Small intestine (tissue), 7 donors: ENCODE measurements around the gene CDH13. TPM values are rescaled to one million over a fixed set of nuclear protein-coding genes. Genes with fewer than 3 reads are reported as not detected.

Source experiments
- DNase-seq, 2 donors: peaks; one replicate each; pipeline versions ENCODE4 v3.0.0 to v3.0.0-alpha.2; 2013
- FAIRE-seq: peaks from 2 replicates; lab custom pipeline; 2012; peaks lifted over from hg19 to GRCh38; lab: Jason Lieb, UNC
- H3K27ac ChIP-seq, 3 donors: one replicate each; pipeline ENCODE4 v1.5.1; 2013; ENCODE audit warnings: low read length in 2 of 3, mild to moderate bottlenecking in 2 of 3, control low read depth in 1 of 3, inconsistent platforms in 1 of 3, low read depth in 1 of 3, moderate library complexity in 1 of 3
- H3K27me3 ChIP-seq, 3 donors: one replicate each; pipeline ENCODE4 v1.6.1; 2013; ENCODE audit warnings: low read length in 3 of 3, inconsistent platforms in 1 of 3; ENCODE audit not compliant: control insufficient read depth in 3 of 3, insufficient read depth in 3 of 3
- H3K36me3 ChIP-seq, 3 donors: one replicate each; pipeline ENCODE4 v1.6.1; 2013; ENCODE audit warnings: low read length in 3 of 3, inconsistent platforms in 1 of 3, low read depth in 1 of 3, mild to moderate bottlenecking in 1 of 3, moderate library complexity in 1 of 3; ENCODE audit not compliant: control insufficient read depth in 3 of 3, insufficient read depth in 2 of 3
- H3K4me1 ChIP-seq, 3 donors: one replicate each; pipeline ENCODE4 v1.6.1; 2013; ENCODE audit warnings: low read length in 2 of 3, inconsistent platforms in 1 of 3, low read depth in 1 of 3, mild to moderate bottlenecking in 1 of 3, moderate library complexity in 1 of 3; ENCODE audit not compliant: control insufficient read depth in 3 of 3, insufficient read depth in 2 of 3
- H3K4me3 ChIP-seq, 3 donors: one replicate each; pipeline ENCODE4 v1.5.1; 2013; ENCODE audit warnings: low read length in 3 of 3, control low read depth in 1 of 3, inconsistent platforms in 1 of 3, low read depth in 1 of 3, mild to moderate bottlenecking in 1 of 3, moderate library complexity in 1 of 3
- H3K9me3 ChIP-seq, 2 donors: one replicate each; pipeline ENCODE4 v1.6.1; 2013; ENCODE audit warnings: low read depth in 1 of 2, low read length in 1 of 2; ENCODE audit not compliant: control insufficient read depth in 2 of 2, insufficient read depth in 1 of 2
- WGBS, 3 donors: extraction: QIAGEN DNeasy Blood & Tissue Kit; methylation state at CpG; one replicate each; pipeline ENCODE4 v1.1.7; 2013; 5-methylcytosine and 5-hydroxymethylcytosine counted together
- polyA plus RNA-seq, 4 donors: library from polyadenylated mRNA; stranded (reverse) in 3 of 4; unstranded in 1 of 4; fragments of 200-250 nt in 3 of 4; fragments of 120-200 nt in 1 of 4; gene quantifications; one replicate each; pipeline versions ENCODE4 v1.2.1 to v1.2.3, GENCODE V29; 2013
- donor health status: healthy with polysubstance abuse.
- donor health status: control.
- donor health status: control.
- donor health status: Bipolar disorder and iron deficiency.
- donor health status: healthy.

Gene CDH13
- polyA plus RNA-seq, 4 donors, result 0.27 to 15.0 (median 2.9) TPM; not detected in 1

GRCh38 chr16:82736224-82736623 is 109.5 kb downstream of the CDH13 start:
- H3K27ac ChIP-seq, result no peak overlapping the region

GRCh38 chr16:82738699-82739098 is 111.9 kb downstream of the CDH13 start:
- FAIRE-seq (no peak), DNase-seq (peak in 1 of 2 donors; percentile 17)
- Histone ChIP-seq H3K4me1 (no peaks in the 10 kb centered on the region), H3K4me3 (no peak overlapping the region), H3K9me3 (peaks cover 0 to 3% of the 10 kb centered on the region in 2 donors), H3K27me3 (no peaks in the 10 kb centered on the region), H3K27ac (no peak overlapping the region), H3K36me3 (no peaks in the 10 kb centered on the region)
- WGBS, 3 donors, result 43 to 73% (median 57%) methylated on average over 3 of the region's 3 CpGs

More at GRCh38 chr16:82736224-82736623, 109.5 kb downstream of the CDH13 start:
- no peak for FAIRE-seq
- 69 to 88% (median 73%) methylated on average over 2 of the region's 2 CpGs for WGBS, 3 donors
- no peak overlapping the region for H3K4me3 ChIP-seq
- H3K9me3 ChIP-seq, result peaks cover 0 to 3% of the 10 kb centered on the region in 2 donors
- no peaks in the 10 kb centered on the region for H3K36me3 ChIP-seq
- DNase-seq, result no peak
- H3K4me1 ChIP-seq, result no peaks in the 10 kb centered on the region
- H3K27me3 ChIP-seq, result no peaks in the 10 kb centered on the region

GRCh38 chr16:82741073-82741615 is 114.4 kb downstream of the CDH13 start:
- H3K9me3 ChIP-seq, result peaks cover 0 to 3% of the 10 kb centered on the region in 2 donors
- WGBS, 3 donors, result 18 to 55% (median 37%) methylated on average over 5 of the region's 5 CpGs
- no peak overlapping the region for H3K27ac ChIP-seq
- peaks cover 0 to 5% (median 0%) of the 10 kb centered on the region in 3 donors for H3K4me1 ChIP-seq
- H3K27me3 ChIP-seq, result no peaks in the 10 kb centered on the region
- FAIRE-seq (no peak), DNase-seq (no peak)
- H3K36me3 ChIP-seq, result no peaks in the 10 kb centered on the region
- no peak overlapping the region for H3K4me3 ChIP-seq

DNA sequence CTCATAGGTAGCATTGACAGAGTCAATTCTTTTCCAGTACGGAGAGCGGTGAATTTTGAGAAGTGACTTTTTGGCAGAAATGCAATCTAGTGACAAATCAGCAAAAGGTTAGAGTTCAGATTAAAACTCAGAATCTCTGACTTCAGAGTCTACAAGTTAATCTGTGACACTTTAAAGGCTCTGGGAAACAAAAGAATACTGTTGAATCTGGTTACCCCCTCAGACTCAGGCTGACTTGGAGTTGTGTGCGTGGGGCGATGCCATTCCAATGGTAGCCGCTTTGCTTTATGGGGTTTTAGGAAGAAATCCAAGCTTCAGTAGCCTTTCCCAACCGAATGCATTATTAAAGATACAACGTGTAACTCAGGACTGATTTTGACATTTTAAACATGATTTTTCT is 118.2 kb downstream of the CDH13 start:
- WGBS, 3 donors, result 88 to 93% (median 93%) methylated on average over 7 of the region's 7 CpGs
- Histone ChIP-seq H3K4me3 (no peak overlapping the region), H3K27me3 (no peaks in the 10 kb centered on the region), H3K36me3 (no peaks in the 10 kb centered on the region), H3K4me1 (peaks cover 0 to 5% (median 0%) of the 10 kb centered on the region in 3 donors), H3K27ac (no peak overlapping the region), H3K9me3 (peaks cover 0 to 3% of the 10 kb centered on the region in 2 donors)
- no peak for DNase-seq
- FAIRE-seq, result no peak

GRCh38 chr16:82748026-82748425 is 121.3 kb downstream of the CDH13 start:
- Histone ChIP-seq H3K36me3 (no peaks in the 10 kb centered on the region), H3K9me3 (no peaks in the 10 kb centered on the region), H3K27me3 (no peaks in the 10 kb centered on the region), H3K4me1 (peaks cover 0 to 5% (median 0%) of the 10 kb centered on the region in 3 donors), H3K27ac (no peak overlapping the region), H3K4me3 (no peak overlapping the region)
- FAIRE-seq (no peak), DNase-seq (peak in 1 of 2 donors; percentile 19)
- 40 to 47% (median 46%) methylated on average over 5 of the region's 5 CpGs for WGBS, 3 donors

GRCh38 chr16:82750068-82750467 is 123.3 kb downstream of the CDH13 start:
- Histone ChIP-seq H3K27me3 (no peaks in the 10 kb centered on the region), H3K4me3 (no peak overlapping the region), H3K27ac (no peak overlapping the region), H3K9me3 (no peaks in the 10 kb centered on the region), H3K4me1 (no peaks in the 10 kb centered on the region), H3K36me3 (no peaks in the 10 kb centered on the region)
- 46 to 77% (median 55%) methylated on average over 3 of the region's 3 CpGs for WGBS, 3 donors
- FAIRE-seq, result no peak
- no peak for DNase-seq

GRCh38 chr16:82751020-82751419 is 124.3 kb downstream of the CDH13 start:
- DNase-seq (no peak), FAIRE-seq (no peak)
- Histone ChIP-seq H3K4me3 (no peak overlapping the region), H3K36me3 (no peaks in the 10 kb centered on the region), H3K4me1 (no peaks in the 10 kb centered on the region), H3K27ac (no peak overlapping the region), H3K27me3 (no peaks in the 10 kb centered on the region), H3K9me3 (no peaks in the 10 kb centered on the region)
- WGBS, 3 donors, result 90 to 98% (median 91%) methylated on average over 2 of the region's 2 CpGs

- no peak for FAIRE-seq
- Histone ChIP-seq H3K4me3 (no peak overlapping the region), H3K36me3 (no peaks in the 10 kb centered on the region), H3K27me3 (no peaks in the 10 kb centered on the region), H3K27ac (no peak overlapping the region), H3K9me3 (no peaks in the 10 kb centered on the region), H3K4me1 (no peaks in the 10 kb centered on the region)
- 93 to 98% (median 95%) methylated on average over 5 of the region's 5 CpGs for WGBS, 3 donors
- DNase-seq, result no peak
Measured at GRCh38 chr16:82752172-82752571, 125.4 kb downstream of the CDH13 start.

DNA sequence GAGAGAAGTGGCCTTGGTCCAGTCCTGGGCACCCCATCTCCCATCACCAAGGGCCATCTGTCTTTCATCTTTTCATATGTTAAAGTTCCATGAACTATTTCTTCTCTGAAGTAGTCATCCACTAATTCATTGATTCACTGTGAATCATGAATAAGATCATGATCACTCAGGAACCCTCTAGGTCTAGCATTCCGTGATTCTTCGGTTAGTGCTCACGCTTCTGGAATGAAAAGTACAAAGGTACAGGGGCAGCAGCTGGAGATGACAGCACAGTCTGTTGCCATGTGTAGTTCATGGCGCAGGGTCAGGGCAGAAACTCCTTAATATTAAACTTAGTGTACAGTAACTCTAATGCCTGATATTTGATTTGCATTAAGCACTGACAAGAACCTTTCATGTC is 127.1 kb downstream of the CDH13 start:
- Histone ChIP-seq H3K27me3 (no peaks in the 10 kb centered on the region), H3K27ac (no peak overlapping the region), H3K4me1 (no peaks in the 10 kb centered on the region), H3K9me3 (no peaks in the 10 kb centered on the region), H3K4me3 (no peak overlapping the region), H3K36me3 (no peaks in the 10 kb centered on the region)
- no peak for DNase-seq
- 90 to 95% (median 91%) methylated on average over 4 of the region's 4 CpGs for WGBS, 3 donors
- FAIRE-seq, result no peak
